GM21447 (cell line): ENCODE data around the gene XKR8.
A peak's percentile ranks its signal among the peaks of the same experiment; 100 is the strongest.

ENCODE experiments used
- ATAC-seq: cut with Tn5 transposase; IDR thresholded peaks from one replicate; pipeline ENCODE4 v1.9.1; 2021; ENCODE audit not compliant: unreplicated experiment

Gene XKR8

GRCh38 chr1:27959792-27960603 lies at the start of gene XKR8:
XKR8 (plus strand) TSS chr1:27959973; CDS start chr1:27960070, 97 bp downstream.
- peak; percentile 76 for ATAC-seq

- no peak for ATAC-seq
Measured at GRCh38 chr1:27912429-27912828, 47.3 kb upstream of the XKR8 start.

GRCh38 chr1:27915082-27915575 lies 44.6 kb upstream of the XKR8 start:
- no peak for ATAC-seq

- ATAC-seq: no peak
Measured at GRCh38 chr1:27922272-27922671, 37.5 kb upstream of the XKR8 start.

GRCh38 chr1:27928216-27928954 lies 31.4 kb upstream of the XKR8 start:
- ATAC-seq: no peak

GRCh38 chr1:27931184-27931583 lies 28.6 kb upstream of the XKR8 start:
- no peak for ATAC-seq

GRCh38 chr1:27931759-27932158 lies 28.0 kb upstream of the XKR8 start:
- ATAC-seq: no peak

GRCh38 chr1:27934818-27935549 lies 24.8 kb upstream of the XKR8 start, which contains the start of gene SMPDL3B:
SMPDL3B (plus strand) TSS chr1:27935000; CDS start chr1:27935184, 184 bp downstream.
- ATAC-seq: no peak

GRCh38 chr1:27935721-27936120 lies 24.1 kb upstream of the XKR8 start:
- no peak for ATAC-seq

- ATAC-seq: no peak
Measured at GRCh38 chr1:27936370-27936769, 23.4 kb upstream of the XKR8 start.

- no peak for ATAC-seq
Measured at GRCh38 chr1:27937524-27937836, 22.3 kb upstream of the XKR8 start.

GRCh38 chr1:27938488-27938887 lies 21.3 kb upstream of the XKR8 start:
- no peak for ATAC-seq

GRCh38 chr1:27940297-27940696 lies 19.5 kb upstream of the XKR8 start:
- ATAC-seq: no peak

GRCh38 chr1:27940870-27941560 lies 18.8 kb upstream of the XKR8 start:
- no peak for ATAC-seq

- no peak for ATAC-seq
Measured at GRCh38 chr1:27941671-27942540, 17.9 kb upstream of the XKR8 start.

- no peak for ATAC-seq
Measured at GRCh38 chr1:27945020-27945419, 14.8 kb upstream of the XKR8 start.

- no peak for ATAC-seq
Measured at GRCh38 chr1:27949027-27949426, 10.7 kb upstream of the XKR8 start.

- ATAC-seq: no peak
Measured at GRCh38 chr1:27951396-27951795, 8.4 kb upstream of the XKR8 start.

GRCh38 chr1:27952147-27952546 lies 7.6 kb upstream of the XKR8 start:
- no peak for ATAC-seq

- ATAC-seq: no peak
Measured at GRCh38 chr1:27954186-27954585, 5.6 kb upstream of the XKR8 start.
